GM21360 (cell line): ENCODE results near the gene ASTN1.

ENCODE experiments used
- ATAC-seq: cut with Tn5 transposase; IDR thresholded peaks from one replicate; pipeline ENCODE4 v1.9.1; 2021; ENCODE audit warnings: mild to moderate bottlenecking, moderate library complexity; ENCODE audit not compliant: unreplicated experiment

Gene ASTN1

GRCh38 chr1:176884911-176885310 lies 279.6 kb downstream of the ASTN1 start:
- ATAC-seq, result no peak

- no peak for ATAC-seq
These were observed 280.2 kb downstream of the ASTN1 start for GRCh38 chr1:176884286-176884685.

GRCh38 chr1:176880955-176881595 lies 283.4 kb downstream of the ASTN1 start:
- ATAC-seq, result no peak

- no peak for ATAC-seq
These were observed 284.5 kb downstream of the ASTN1 start for GRCh38 chr1:176879784-176880620.

- no peak for ATAC-seq
These were observed 285.6 kb downstream of the ASTN1 start for GRCh38 chr1:176878750-176879536.

GRCh38 chr1:176877557-176877956 lies 287.0 kb downstream of the ASTN1 start:
- no peak for ATAC-seq

- no peak for ATAC-seq
These were observed 287.5 kb downstream of the ASTN1 start for GRCh38 chr1:176876966-176877515.

- no peak for ATAC-seq
These were observed 294.9 kb downstream of the ASTN1 start for GRCh38 chr1:176869577-176869976.

GRCh38 chr1:176866011-176866714 lies 298.3 kb downstream of the ASTN1 start:
- ATAC-seq, result no peak

- no peak for ATAC-seq
These were observed 300.3 kb downstream of the ASTN1 start for GRCh38 chr1:176864211-176864610.

GRCh38 chr1:176863613-176864012 lies 300.9 kb downstream of the ASTN1 start:
- ATAC-seq, result no peak

- ATAC-seq, result no peak
These were observed 306.0 kb downstream of the ASTN1 start for GRCh38 chr1:176858433-176858916.

- no peak for ATAC-seq
These were observed 306.9 kb downstream of the ASTN1 start for GRCh38 chr1:176857632-176858031.

- ATAC-seq, result no peak
These were observed 309.5 kb downstream of the ASTN1 start for GRCh38 chr1:176854758-176855745.

GRCh38 chr1:176854121-176854520 lies 310.4 kb downstream of the ASTN1 start:
- ATAC-seq, result no peak

- no peak for ATAC-seq
These were observed 311.0 kb downstream of the ASTN1 start for GRCh38 chr1:176853503-176853902.

- no peak for ATAC-seq
These were observed 312.4 kb downstream of the ASTN1 start for GRCh38 chr1:176852124-176852523.

GRCh38 chr1:176850871-176851270 lies 313.6 kb downstream of the ASTN1 start:
- ATAC-seq, result no peak

GRCh38 chr1:176849281-176849680 lies 315.2 kb downstream of the ASTN1 start:
- ATAC-seq, result no peak
